ENCODE results near the gene ZNF69.
"Not testable (repeated sequence)": the region's sequence is repeated elsewhere in the genome, so short reads cannot be mapped to it uniquely, and the experiment has no call there.

GRCh38 chr19:11879687-11880266 is 7.8 kb upstream of the ZNF69 start:
- not testable (repeated sequence) for TF ChIP-seq EZH2phosphoT487 (IDR thresholded peaks at IDR 0.05; ENCODE audit: borderline replicate concordance, low read length); EZH2 (IDR thresholded peaks at IDR 0.05; ENCODE audit: low read length, unreplicated experiment)
- 0 out of 2 replicates have a peak, but pooled peaks have one; percentile 15 for TF ChIP-seq CTCF (conservative IDR thresholded peaks at IDR 0.05; ENCODE audit: low read depth, low read length)

Data from PC-3 (cell line).